Esophagus squamous epithelium (tissue), 4 donors: ENCODE data around the gene MRGPRX4.

Source experiments
- CTCF ChIP-seq, 6 experiments: fragments of 450-650 bp in 4 of 6; fragments of 200-600 bp in 2 of 6; sonication (generic) in 2 of 6; IDR thresholded peaks; one replicate each; pipeline ENCODE4 v1.5.1; 2016 to 2019; ENCODE audit warnings: antibody characterized with exemption in 6 of 6, mild to moderate bottlenecking in 4 of 6, moderate library complexity in 4 of 6
- POLR2A ChIP-seq, 4 donors: fragments of 450-650 bp; IDR thresholded peaks; one replicate each; pipeline ENCODE4 v1.6.1; 2017; ENCODE audit warnings: antibody characterized with exemption in 4 of 4, mild to moderate bottlenecking in 4 of 4, moderate library complexity in 3 of 4

- TF ChIP-seq CTCF (IDR thresholded peaks at IDR 0.05) (no peak), POLR2A (IDR thresholded peaks at IDR 0.05) (no peak)
Measured at GRCh38 chr11:18172666-18173065, at the start of gene MRGPRX4.
